ENCODE results near the gene RPP21.

The RPP21 gene

GRCh38 chr6:30386166-30386565 lies 41.2 kb downstream of the RPP21 start:
- FAIRE-seq, result no peak

- no peak for FAIRE-seq
These were observed 46.3 kb downstream of the RPP21 start for GRCh38 chr6:30391240-30391639.

GRCh38 chr6:30394139-30394538 lies 49.2 kb downstream of the RPP21 start:
- FAIRE-seq, result no peak
